HG03558 (cell line): ENCODE results near the gene SLC16A7.
"Not testable (repeated sequence)": the region's sequence is repeated elsewhere in the genome, so short reads cannot be mapped to it uniquely, and the experiment has no call there.

Experiments
- ATAC-seq: cut with Tn5 transposase; IDR thresholded peaks from one replicate; pipeline ENCODE4 v1.9.1; 2021; ENCODE audit warnings: moderate number of reproducible peaks; ENCODE audit not compliant: unreplicated experiment; ENCODE audit errors: extremely low read depth

Gene SLC16A7

GRCh38 chr12:59719701-59720100 is 123.9 kb downstream of the SLC16A7 start:
- no peak for ATAC-seq

- ATAC-seq = no peak
Measured at GRCh38 chr12:59723520-59723919, 127.7 kb downstream of the SLC16A7 start.

DNA sequence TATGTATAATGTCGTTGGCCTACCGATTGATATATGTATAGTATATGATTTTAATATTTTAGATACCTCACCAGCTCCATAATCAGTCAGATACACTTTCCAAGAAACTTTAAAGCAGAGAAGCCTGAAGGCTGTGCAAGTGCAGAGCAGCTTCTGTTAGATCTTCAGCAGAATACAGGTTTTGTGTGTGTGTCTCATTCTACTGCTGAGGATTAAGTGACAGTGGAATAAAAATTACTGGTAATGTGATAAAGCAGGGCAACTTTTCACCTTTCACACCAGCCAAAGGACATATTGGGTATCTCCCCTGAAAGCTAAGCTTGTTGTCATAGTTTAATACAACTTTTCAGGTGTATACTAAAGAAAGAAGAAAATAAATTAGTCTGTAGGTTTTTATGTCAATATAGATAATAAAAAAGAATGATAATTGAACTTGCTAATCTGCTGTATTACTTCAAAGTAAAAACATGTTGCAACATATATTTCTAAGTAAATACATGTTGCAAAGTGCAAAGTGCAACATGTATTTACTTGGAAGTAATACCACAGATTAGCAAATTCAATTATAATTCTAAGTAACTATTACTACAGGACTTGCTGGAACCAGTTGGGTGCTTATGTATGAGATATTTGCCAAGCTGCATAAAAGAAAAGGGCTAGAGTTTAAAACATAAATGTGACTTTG is 128.3 kb downstream of the SLC16A7 start:
- no peak for ATAC-seq

DNA sequence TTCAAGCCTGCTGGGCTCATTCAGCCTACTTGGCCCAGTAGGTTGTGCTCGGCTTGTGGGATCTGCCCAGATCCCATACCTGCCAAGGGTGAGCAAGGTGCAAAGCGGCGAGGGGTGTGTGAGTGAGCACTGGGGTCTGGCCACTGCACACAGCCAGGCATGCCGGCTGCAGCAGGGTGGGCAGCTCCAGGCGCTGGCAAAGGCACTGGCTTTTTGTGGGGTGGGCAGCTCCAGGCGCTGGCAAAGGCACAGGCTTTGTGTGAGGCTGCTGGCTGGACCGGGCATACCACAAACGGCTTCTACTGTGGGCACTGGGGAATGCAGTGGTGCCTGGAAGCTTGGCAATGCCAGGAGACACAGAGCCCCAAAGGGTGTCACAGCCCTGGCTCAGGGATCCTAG is 137.4 kb downstream of the SLC16A7 start:
- no peak for ATAC-seq

DNA sequence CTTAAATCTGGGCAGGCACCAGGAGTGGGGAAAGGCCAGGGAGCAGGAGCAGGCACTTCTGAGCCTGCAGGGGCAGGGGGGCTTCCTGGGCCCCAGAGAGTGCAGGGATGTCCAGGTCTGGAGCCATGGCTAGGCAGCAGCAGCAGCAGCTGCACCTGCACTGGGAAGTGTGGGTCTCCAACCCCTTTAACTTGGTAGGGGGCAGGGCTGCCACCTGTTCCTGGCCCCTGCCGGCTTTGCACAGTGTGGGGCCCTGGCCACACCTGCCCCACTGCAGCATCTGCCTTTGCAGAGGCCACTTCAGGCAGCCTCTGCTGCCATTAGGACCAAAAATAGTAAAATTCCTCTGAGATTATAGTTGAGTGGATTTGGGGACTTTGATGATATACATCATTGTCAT is 138.5 kb downstream of the SLC16A7 start:
- no peak for ATAC-seq

- ATAC-seq = no peak
Measured at GRCh38 chr12:59735231-59735630, 139.4 kb downstream of the SLC16A7 start.

GRCh38 chr12:59736359-59736758 is 140.5 kb downstream of the SLC16A7 start:
- ATAC-seq = no peak

DNA sequence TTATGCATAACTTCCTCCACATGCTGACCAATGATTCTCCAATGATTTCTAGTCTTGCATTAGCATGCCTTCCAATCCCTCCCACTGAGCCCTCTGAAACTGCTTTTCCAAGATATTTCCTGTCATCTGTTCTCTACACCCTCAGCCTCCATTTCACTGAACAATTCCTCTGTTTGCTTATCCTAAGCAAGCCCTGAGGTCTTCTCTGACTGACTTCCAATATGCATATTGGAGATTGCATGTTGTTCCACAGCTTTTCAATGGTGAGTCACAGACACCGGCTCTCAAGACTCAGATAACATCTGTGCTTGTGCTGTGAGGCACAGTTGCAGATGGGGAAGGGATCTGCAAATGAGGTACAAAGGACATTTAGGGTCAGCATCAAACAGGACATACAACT is 141.0 kb downstream of the SLC16A7 start:
- no peak for ATAC-seq

DNA sequence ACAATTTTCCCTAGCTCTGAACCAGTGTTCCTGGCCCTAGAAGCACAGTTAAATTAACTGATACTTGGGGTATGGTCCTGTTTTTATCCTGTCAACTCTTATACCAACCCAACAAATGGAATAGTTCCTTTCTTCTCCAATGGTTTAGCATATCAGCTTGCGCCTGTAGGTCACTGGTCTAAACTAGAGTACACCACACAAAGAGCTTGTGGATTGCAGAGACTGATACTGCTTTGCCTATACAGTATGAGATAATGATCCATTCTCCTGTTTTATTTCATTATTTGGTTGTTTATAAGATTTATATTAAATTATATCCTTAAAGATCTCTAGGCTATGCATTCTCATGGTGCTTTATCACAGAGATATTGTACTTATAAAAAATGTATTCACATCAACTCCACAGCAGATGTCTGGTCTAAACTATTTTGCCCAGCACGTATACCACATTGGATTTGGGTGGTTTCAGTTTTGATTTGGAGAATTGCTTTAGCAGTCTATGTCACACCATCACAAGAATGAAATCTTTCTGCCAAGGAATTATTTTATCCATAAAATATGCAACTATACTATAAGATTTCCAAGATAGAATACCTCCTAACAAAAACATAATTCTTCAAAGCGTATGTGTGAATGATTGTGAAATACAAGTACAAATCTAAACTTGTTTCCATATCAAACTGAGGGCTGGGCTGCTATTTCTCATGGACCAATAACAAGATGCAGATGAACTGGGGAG is 142.1 kb downstream of the SLC16A7 start:
- no peak for ATAC-seq

DNA sequence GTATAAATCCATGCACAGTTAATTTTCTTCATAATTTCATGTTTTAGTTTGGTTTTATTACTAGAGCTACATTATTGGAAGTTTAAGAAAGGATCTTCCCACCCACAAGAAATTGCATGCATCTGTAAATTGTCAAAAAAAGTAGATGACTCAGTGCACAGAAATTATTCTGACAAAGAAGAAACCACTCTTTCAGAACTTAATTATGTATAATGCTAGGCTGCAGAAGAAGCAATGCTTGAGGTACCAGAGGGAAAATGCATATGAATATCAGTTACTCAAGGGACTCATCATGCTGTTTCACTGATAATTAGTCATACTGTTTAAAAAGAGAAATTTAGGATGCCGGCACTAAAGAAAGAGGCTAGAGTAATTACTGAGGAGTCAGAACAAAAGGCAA is 147.0 kb downstream of the SLC16A7 start:
- no peak for ATAC-seq

DNA sequence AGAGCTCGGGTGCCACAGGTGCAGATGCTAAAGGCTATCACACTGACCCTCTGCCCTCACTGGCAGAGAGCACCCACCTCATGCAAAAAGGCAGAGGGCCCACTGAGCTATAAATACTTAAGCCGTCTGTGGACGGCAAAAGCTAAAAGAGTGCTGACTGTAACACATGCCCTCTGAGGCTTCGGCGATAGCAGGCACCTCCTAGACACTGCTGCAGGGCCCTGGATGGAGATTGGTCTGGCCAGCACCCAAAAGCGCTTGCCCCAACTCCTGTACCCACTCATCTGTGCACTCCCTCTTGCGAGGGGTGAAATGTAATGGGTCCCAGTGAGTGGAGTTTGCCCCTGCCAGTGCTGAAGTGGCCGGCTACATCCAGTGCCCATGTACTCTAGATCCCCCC is 148.7 kb downstream of the SLC16A7 start:
- ATAC-seq = no peak

DNA sequence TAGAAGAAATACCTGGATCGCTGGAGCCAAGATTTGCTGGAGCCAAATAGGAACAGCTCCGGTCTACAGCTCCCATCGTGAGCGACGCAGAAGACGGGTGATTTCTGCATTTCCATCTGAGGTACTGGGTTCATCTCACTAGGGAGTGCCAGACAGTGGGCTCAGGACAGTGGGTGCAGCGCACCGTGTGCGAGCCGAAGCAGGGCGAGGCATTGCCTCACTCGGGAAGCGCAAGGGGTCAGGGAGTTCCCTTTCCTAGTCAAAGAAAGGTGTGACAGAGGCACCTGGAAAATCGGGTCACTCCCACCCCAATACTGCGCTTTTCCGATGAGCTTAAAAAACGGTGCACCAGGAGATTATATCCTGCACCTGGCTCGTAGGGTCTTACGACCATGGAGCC is 155.3 kb downstream of the SLC16A7 start:
- not testable (repeated sequence) for ATAC-seq

- no peak for ATAC-seq
Measured at GRCh38 chr12:59761542-59761941, 165.7 kb downstream of the SLC16A7 start.

DNA sequence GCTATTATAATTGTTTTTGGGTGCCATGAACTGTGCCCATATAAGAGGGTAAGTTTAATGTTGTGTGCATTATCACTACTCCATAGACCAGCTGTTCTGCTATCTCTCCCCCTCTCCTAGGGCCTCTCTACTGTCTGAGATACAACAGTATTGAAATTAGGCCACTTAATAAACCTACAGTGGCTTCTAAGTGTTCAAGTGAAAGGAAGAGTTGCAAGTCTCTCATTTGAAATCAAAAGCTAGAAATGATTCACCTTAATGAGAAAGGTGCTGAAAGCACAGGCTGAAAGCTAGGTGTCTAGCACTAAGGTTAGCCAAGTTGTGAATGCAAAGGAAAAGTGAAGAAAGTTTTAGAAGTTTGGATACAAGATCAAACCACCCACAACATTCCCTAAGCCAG is 168.0 kb downstream of the SLC16A7 start:
- ATAC-seq = no peak

DNA sequence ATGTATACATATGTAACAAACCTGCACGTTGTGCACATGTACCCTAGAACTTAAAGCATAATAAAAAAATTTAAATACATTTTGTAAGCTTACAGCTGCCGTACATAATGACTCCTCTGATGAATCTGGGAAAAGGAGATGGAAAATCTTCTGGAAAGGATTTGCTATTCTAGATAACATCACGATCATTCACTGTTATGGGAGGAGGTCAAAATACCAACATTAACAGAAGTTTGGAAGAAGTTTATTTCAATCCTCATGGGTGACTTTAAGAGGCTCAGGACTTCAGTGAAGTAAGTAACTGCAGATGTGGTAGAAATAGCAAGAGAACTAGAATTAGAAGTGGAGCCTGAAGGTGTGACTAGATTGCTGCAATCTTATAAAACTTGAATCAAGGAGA is 172.2 kb downstream of the SLC16A7 start:
- ATAC-seq = no peak

DNA sequence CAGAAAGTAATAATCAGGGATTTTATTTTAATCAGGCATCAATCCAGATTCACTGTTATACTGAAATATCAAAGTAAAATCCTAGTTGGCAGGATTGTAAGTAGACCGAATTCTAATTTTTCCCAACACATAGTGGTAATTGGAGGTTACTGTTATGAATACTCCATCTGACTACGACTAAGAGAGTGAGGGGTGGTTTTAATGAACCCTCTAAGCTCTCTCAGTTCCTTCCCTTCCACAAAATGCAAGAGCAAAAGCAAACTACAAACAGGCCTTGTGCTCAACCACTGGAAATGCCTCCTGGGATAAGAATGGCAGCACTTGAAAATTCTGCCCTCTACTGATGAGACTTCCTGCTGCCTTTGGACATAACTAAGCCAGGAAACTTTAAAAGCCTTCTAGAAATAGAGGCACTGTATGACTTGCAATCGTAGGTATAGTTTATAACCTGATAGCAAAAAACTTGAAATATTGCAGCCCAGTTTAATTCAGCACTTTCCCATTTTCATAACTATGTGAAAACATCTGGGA is 184.8 kb downstream of the SLC16A7 start:
- ATAC-seq = no peak

DNA sequence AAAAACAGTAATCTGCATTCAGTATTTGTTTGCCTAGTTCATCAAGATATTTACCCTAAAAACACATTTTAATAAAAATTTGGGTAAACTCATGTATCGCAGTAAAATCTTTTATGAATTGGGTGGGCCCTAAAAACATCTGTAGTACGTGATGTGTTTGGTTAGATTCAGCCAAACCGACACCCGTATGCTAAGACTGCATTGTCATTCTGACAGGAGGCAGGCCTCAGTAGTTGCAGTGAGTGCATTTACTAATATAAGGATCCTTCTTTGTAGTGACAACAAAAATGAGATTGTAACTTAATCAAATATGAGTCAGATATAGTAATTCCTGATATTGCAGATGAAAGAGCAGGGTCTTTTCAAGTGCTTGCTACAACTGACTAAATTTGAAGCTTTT is 191.8 kb downstream of the SLC16A7 start:
- ATAC-seq = no peak

- ATAC-seq = no peak
Measured at GRCh38 chr12:59792647-59793046, 196.8 kb downstream of the SLC16A7 start.

- no peak for ATAC-seq
Measured at GRCh38 chr12:59803735-59804134, 207.9 kb downstream of the SLC16A7 start.

DNA sequence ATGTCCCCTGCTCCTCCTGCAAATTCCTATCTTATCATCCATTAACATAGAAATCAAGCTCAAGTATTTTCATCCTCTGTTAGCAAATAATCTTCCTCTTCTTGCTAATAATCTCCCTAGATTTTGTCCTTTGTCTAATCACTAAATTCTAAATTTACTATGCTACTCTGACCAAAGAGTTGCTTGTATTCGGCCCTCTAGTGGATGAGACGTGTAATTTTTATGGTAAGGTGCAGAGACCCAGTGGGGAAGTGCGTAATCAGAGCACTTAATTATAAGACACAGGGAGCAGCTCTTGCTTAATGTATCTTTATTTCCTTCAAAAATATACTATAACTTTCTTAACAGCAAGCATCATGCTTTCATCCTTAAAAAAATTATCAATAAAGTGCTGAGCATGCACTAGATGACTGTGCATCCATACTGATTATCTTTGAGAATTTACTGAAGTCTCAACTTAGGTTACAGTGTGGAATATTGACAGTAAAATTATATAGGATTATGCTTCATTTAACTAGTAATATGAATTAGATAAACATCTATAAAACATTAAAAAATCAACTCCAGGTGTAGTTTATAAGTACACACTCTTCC is 212.6 kb downstream of the SLC16A7 start:
- ATAC-seq = peak; percentile 68

DNA sequence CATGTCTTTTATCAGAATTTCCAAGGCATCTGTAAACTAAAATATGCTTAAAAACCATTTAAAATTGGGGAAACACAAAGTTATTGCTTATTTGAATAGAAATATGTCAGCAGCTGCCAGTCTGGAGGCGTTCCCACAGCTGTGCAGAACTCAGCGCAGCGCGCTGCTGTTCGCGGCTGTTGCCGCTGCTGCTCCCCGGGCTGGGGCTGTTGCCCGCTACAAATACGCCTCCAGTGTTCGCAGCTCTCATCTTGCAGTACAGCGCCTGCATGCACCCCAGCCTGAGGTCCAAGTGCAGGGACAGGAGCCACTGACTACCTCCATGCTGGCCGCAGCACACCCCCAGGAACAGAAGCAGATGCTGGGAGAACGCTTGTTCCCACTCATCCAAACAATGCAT is 216.2 kb downstream of the SLC16A7 start:
- ATAC-seq = no peak
